ENCODE measurements around the gene ARHGEF1. TPM values are rescaled to one million over a fixed set of nuclear protein-coding genes. Genes with fewer than 3 reads are reported as not detected.
"Not testable (repeated sequence)": the region's sequence is repeated elsewhere in the genome, so short reads cannot be mapped to it uniquely, and the experiment has no call there.

Gene ARHGEF1
- total RNA-seq, 2 donors from 2014 or later = 89.9 to 116 TPM

DNA sequence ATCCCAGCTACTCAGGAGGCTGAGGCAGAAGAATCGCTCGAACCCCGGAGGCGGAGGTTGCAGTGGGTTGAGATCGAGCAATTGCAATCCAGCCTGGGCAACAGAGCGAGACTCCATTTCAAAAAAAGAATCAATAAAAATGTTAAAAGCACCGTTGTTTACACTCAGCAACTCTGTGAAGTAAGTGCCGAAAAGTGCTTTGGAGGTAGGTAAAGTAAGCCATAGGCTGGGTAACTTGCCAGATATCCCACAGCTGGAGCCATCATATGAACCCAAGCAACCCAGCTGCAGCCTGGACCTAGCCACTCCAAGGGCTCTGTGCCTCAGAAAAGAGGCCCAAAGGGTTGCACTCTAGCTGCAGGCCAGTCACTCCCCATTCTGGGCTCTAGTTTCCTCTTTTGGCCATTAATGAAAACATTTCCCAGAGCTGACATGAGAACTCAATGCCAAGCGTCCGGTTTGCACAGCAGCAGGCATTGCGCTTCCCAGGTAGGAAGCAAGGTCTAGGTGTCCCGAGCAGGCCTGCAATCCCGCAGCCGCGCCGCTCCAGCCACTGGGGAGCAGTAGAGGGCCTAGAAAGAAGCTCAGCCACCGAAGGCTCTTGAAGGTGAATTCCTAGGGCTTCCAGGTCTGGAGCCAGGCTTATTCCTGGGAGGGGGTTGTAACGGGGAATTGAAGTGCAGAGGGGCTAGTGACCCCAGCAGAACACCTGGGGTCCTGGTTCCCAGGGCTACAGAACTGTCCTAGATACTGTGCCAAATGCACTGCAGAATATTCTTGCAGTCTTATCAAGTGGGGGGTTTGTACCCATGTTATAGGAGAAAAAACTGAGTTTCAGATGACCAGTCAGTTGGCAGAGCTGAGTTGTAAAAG is 10.0 kb upstream of the ARHGEF1 start:
- WGBS, 2 experiments (ENCODE audit: insufficient coverage in 1 of 2, insufficient read length in 1 of 2) = 50 to 68% methylated on average over 11 to 18 of the region's 18 CpGs
- H3K9ac ChIP-seq (ENCODE audit: extremely low read depth, low read length, poor library complexity, severe bottlenecking) = no peak overlapping the region
- DNase-seq = peak; percentile 97
- no peak overlapping the region for H3K27ac ChIP-seq (ENCODE audit: low read depth, low read length)
- no peaks in the 10 kb centered on the region for H3K9me3 ChIP-seq (ENCODE audit: control insufficient read depth, low read length)
- H3K27me3 ChIP-seq (ENCODE audit: control insufficient read depth, insufficient read depth, low read length, poor library complexity, severe bottlenecking) = no peaks in the 10 kb centered on the region
- TF ChIP-seq, protein P1, sequence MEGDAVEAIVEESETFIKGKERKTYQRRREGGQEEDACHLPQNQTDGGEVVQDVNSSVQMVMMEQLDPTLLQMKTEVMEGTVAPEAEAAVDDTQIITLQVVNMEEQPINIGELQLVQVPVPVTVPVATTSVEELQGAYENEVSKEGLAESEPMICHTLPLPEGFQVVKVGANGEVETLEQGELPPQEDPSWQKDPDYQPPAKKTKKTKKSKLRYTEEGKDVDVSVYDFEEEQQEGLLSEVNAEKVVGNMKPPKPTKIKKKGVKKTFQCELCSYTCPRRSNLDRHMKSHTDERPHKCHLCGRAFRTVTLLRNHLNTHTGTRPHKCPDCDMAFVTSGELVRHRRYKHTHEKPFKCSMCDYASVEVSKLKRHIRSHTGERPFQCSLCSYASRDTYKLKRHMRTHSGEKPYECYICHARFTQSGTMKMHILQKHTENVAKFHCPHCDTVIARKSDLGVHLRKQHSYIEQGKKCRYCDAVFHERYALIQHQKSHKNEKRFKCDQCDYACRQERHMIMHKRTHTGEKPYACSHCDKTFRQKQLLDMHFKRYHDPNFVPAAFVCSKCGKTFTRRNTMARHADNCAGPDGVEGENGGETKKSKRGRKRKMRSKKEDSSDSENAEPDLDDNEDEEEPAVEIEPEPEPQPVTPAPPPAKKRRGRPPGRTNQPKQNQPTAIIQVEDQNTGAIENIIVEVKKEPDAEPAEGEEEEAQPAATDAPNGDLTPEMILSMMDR (conservative IDR thresholded peaks at IDR 0.05) = peak; percentile 88
- no peak overlapping the region for H3K4me3 ChIP-seq (ENCODE audit: low read length)
- peaks cover 9% of the 10 kb centered on the region for H3K4me1 Mint-ChIP-seq
- H3K27ac Mint-ChIP-seq = peak overlapping the region; percentile 70
- peaks cover 38% of the 10 kb centered on the region for H3K36me3 ChIP-seq (ENCODE audit: control insufficient read depth, insufficient read depth, low read length)
- H3K27me3 Mint-ChIP-seq (ENCODE audit: insufficient read depth) = peaks cover 18% of the 10 kb centered on the region
- peaks cover 4% of the 10 kb centered on the region for H3K4me1 ChIP-seq (ENCODE audit: control insufficient read depth, insufficient read depth, low read length)
- H3K36me3 Mint-ChIP-seq (ENCODE audit: low read depth) = peaks cover 35% of the 10 kb centered on the region
- no peak overlapping the region for H3K4me3 Mint-ChIP-seq
- H3K9me3 Mint-ChIP-seq = no peaks in the 10 kb centered on the region

- DNase-seq; H3K9ac ChIP-seq (ENCODE audit: extremely low read depth, low read length, poor library complexity, severe bottlenecking); H3K27ac Mint-ChIP-seq; H3K9me3 ChIP-seq (ENCODE audit: control insufficient read depth, low read length); H3K9me3 Mint-ChIP-seq; H3K27me3 ChIP-seq (ENCODE audit: control insufficient read depth, insufficient read depth, low read length, poor library complexity, severe bottlenecking); H3K4me1 Mint-ChIP-seq; H3K4me3 Mint-ChIP-seq; H3K36me3 ChIP-seq (ENCODE audit: control insufficient read depth, insufficient read depth, low read length); H3K36me3 Mint-ChIP-seq (ENCODE audit: low read depth); H3K4me1 ChIP-seq (ENCODE audit: control insufficient read depth, insufficient read depth, low read length); H3K4me3 ChIP-seq (ENCODE audit: low read length); H3K27ac ChIP-seq (ENCODE audit: low read depth, low read length): not testable (repeated sequence)
- H3K27me3 Mint-ChIP-seq (ENCODE audit: insufficient read depth) = peaks cover 44% of the 10 kb centered on the region
- WGBS, 2 experiments (ENCODE audit: insufficient coverage in 1 of 2, insufficient read length in 1 of 2) = 85 to 88% methylated on average over 3 of the region's 3 CpGs
Observed at GRCh38 chr19:41875973-41876372, 7.0 kb upstream of the ARHGEF1 start.

DNA sequence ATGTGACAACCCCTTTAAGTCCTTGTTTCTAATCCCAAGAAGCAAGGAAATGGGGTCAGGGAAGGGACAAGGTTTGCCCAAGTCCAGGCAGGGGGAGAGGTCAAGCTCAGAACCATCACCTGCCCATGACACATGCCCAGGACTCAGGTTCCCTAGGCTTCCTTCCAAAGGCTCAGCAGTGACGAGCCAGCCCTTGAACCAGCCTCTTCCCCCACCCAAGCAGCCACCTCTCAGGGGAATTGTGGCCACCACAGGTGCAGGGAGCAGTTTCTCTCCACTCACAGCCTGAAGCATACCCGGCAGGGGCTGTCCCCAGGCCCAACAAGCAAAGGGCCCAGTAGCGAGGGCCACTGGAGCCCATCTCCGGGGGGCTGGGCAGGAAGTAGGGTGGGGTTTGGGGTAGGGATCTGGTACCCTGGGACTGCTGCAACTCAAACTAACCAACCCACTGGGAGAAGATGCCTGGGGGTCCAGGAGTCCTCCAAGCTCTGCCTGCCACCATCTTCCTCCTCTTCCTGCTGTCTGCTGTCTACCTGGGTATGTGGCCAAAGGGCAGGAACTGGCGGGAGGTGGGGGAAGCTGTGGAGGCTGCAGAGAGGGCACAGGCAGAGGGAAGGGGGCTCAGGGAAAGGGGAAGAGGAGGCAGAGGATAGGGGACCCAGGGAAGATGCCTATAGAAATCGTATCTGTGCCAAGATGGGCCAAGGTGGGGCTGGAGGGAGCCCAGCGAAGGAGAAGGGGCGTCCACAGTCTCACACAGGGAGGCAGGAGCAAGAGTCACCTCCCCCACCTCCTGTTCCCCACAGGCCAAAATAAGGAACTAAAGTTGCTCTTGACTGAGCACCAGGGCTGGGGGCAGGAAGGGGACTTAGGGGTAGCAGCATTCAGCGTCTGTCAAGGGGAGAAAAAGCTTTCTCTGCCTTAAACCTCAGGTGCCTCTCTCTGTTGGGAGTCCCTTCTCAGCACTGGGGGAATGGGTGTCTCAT is 5.8 kb upstream of the ARHGEF1 start, which contains the start of gene CD79A:
CD79A (plus strand) TSS at position 433 of the 986 bp plus-strand sequence; CDS start at position 459, 26 bp downstream.
- peaks cover 51% of the 10 kb centered on the region for H3K27me3 Mint-ChIP-seq (ENCODE audit: insufficient read depth)
- peaks cover under 1% of the 10 kb centered on the region for H3K4me1 Mint-ChIP-seq
- no peaks in the 10 kb centered on the region for H3K9me3 ChIP-seq (ENCODE audit: control insufficient read depth, low read length)
- no peak within 1 kb of the TSS for H3K4me3 ChIP-seq (ENCODE audit: low read length)
- H3K36me3 Mint-ChIP-seq (ENCODE audit: low read depth) = no peaks in the 10 kb centered on the region
- no peaks in the 10 kb centered on the region for H3K9me3 Mint-ChIP-seq
- H3K9ac ChIP-seq (ENCODE audit: extremely low read depth, low read length, poor library complexity, severe bottlenecking) = no peak within 1 kb of the TSS
- no peak within 1 kb of the TSS for H3K27ac Mint-ChIP-seq
- H3K27me3 ChIP-seq (ENCODE audit: control insufficient read depth, insufficient read depth, low read length, poor library complexity, severe bottlenecking) = no peaks in the 10 kb centered on the region
- no peak within 1 kb of the TSS for H3K27ac ChIP-seq (ENCODE audit: low read depth, low read length)
- TF ChIP-seq, protein P1 (conservative IDR thresholded peaks at IDR 0.05) = no peak
- no peaks in the 10 kb centered on the region for H3K36me3 ChIP-seq (ENCODE audit: control insufficient read depth, insufficient read depth, low read length)
- 82 to 86% methylated on average over 2 to 9 of the region's 9 CpGs for WGBS, 2 experiments (ENCODE audit: insufficient coverage in 1 of 2, insufficient read length in 1 of 2)
- no peak within 1 kb of the TSS for H3K4me3 Mint-ChIP-seq
- no peak for DNase-seq
- no peaks in the 10 kb centered on the region for H3K4me1 ChIP-seq (ENCODE audit: control insufficient read depth, insufficient read depth, low read length)
